HEK293 (cell line): ENCODE measurements around the gene MAP4K4.

ENCODE experiments used
- CTCF ChIP-seq: fragments of 450-650 bp; formaldehyde crosslinking; IDR thresholded peaks from 2 replicates; pipeline ENCODE4 v1.5.1; 2016; ENCODE audit warnings: missing biosample characterization, missing genetic modification characterization
- KLF17 ChIP-seq: fragments of 450-650 bp; formaldehyde crosslinking; IDR thresholded peaks from 2 replicates; pipeline ENCODE4 v1.5.1; 2016; ENCODE audit warnings: missing biosample characterization, missing genetic modification characterization

- TF ChIP-seq KLF17 (tag by site-specific recombination): no peak
- TF ChIP-seq CTCF (tag by site-specific recombination): 0 out of 2 replicates have a peak, but pooled peaks have one; percentile 18
These were observed 133.9 kb downstream of the MAP4K4 start for GRCh38 chr2:101831351-101831865.
